GOT3 (cell line): ENCODE results near the gene MYOF.
"Not testable (repeated sequence)": the region's sequence is repeated elsewhere in the genome, so short reads cannot be mapped to it uniquely, and the experiment has no call there.

Source experiments
- DNase-seq: peaks from one replicate; lab custom pipeline; 2025; ENCODE audit warnings: mixed read lengths; lab: John Stamatoyannopoulos, UW

Gene MYOF

DNA sequence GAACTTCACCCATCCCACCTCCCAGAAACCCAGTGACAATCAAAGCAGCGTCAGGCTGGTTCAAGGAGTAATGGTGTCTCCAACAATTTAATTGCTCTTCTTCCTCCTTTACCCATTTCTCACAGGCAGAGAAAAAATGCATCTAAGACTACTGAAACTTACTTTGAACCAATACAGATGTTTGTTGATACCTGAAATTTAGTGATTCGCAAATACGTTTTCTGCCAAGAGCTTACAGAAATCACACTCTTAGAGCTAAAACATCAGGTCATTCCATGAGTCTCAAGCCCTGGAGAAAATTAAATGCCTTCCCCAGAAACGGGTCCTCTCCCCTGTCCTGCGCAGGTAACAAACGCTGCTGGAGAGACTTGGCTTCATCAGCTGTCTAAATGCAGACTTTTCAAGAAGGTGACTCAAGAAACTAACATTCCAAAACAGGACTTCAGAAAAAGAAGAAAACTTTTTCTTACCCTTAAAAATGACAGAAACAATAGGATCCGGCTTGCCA lies 443 bp downstream of the MYOF start:
- no peak for DNase-seq

DNA sequence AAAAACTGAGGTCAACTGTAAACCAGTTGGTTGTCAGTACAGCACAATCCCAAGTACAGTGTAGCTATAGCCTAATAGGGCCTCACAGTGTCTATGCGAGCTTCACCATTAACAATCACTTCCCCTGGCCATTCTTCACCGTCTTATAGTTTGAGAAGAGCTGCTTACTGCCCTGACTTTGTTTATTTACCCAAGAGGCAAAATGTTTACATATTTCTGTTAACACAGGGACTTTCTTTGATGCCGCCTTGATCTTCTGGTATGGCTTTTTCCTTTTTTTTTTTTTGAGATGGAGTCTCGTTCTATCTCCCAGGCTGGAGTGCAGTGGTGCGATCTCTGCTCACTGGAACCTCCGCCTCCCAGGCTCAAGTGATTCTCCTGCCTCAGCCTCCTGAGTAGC lies 3.3 kb downstream of the MYOF start:
- no peak for DNase-seq

DNA sequence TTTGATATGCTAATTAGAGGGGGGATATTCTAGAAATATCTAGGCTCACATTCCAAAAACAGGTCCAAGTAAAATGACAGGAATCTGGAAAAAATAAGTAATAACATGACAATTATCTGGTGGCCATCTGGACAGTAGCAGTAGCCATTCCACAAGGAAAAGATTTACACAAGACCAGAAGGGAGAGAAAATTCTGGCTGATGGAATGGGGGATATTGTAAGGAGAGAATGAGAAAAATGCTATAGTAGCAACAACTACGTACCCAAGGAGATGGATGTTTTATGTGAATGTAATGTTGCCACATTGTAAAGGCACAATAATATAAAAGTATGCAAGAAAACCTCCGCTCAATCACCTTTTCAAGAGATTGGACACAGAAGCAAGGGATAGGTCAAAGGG lies 5.4 kb downstream of the MYOF start:
- DNase-seq = no peak

DNA sequence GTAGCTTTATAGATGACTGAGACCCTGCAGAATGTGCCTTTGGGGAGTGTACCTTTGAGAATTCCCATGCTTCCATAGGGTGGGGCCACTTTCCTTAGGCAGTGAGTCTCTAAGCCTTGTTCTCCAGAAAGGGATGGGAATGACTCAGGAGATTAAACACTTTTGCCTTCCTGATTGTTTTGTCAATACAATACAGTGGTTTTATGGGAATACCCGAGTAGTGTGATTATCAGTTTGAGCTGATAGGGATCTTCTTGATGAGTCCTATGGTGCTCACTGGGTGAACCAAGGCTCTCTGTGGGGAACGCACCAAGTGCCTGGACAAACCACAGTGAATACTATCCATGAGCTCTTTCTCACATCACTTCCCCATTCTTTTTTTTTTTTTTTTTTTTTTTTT lies 6.3 kb downstream of the MYOF start:
- DNase-seq = no peak

DNA sequence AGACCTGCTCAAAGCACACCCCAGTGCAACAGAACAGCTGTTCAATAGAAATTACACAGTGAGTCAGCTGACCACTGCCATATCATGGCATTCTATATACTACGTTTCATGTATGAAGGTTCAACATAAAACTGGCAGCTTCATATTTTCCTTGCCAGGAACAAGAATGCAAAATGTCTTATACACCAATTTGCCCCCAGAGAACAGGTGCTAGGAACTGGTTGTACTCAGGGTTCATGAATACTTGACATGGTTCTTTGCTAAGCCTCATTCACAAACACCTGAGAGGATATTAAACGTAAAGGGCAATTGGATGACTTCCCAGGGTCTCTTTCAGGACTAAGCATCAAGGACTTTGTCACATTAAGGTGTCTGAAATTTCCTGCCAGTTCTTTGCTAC lies 6.9 kb downstream of the MYOF start:
- DNase-seq = no peak

DNA sequence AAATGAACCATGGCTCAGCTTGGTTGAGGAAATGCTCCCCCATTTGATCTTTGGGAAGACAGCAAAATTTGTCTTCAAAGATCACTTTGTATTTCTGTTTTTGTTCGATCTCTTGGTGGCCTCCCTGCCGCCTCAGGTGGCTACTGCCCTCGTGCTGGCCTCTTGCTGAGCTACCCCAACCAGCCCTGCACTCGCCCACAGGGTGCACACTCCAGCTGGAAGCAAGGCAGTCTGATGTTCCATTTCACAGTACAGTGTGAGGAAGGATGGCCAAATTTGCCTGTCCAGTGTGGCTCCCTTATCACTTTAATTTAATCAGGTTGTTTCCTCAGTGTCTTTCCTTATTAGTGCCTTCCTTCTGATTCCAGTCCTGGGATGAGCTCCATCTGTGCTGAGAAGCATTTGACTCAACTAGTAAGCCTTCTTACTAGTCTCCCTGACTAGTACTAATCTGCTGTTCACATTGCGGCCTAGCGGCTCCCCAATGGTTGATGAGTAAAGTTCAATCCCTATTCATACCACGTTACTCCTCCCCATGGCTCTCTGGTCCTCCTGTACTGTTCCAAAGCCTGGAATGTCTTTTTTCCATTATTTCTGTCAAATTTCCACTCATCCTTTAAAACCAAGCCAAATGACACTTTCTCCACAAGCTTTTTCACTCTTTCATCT lies 8.2 kb downstream of the MYOF start:
- DNase-seq = no peak

DNA sequence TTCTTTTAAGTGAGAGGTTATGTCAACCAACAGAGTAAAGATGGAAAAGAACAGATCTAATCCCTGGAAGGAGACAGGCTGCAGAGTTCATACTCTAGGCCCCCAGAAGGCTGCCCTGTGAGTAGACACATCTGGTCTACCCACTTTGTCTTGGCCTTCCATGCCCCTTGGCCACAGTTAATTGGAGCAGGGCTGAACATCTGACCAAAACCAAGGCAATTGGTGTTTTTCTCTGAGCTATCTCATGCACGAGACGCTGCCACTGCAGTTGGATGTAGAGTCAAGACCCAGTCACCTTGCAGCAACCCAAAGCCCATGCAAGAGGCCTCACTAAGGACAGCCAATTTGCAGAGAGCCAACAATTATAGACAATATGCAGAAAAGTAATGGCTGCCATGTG lies 9.0 kb downstream of the MYOF start:
- no peak for DNase-seq

DNA sequence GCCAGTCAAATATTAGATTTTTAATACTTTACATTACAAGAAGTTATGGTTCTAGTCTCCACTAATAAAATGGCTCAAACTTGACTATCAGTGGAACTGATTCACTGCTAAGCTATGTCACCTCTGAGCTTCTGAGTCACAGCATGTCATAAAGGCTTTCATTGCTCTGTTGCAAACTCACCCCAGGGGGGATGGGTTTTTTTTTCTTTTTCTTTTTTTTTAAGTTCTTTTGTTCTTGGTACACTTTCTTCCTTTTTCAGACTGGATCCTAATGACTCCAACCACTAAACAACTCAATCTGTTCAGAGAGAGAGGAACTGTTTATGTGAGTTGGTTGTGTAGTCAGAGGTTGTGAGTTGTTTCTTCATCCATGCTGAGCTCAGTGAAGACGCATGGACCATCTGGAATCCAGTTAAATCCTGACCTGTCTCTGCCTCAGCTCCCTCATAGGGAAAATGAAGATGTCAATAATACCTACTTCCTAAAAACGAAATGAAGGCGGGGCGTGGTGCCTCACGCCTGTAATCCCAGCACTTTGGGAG lies 11.0 kb downstream of the MYOF start:
- no peak for DNase-seq

DNA sequence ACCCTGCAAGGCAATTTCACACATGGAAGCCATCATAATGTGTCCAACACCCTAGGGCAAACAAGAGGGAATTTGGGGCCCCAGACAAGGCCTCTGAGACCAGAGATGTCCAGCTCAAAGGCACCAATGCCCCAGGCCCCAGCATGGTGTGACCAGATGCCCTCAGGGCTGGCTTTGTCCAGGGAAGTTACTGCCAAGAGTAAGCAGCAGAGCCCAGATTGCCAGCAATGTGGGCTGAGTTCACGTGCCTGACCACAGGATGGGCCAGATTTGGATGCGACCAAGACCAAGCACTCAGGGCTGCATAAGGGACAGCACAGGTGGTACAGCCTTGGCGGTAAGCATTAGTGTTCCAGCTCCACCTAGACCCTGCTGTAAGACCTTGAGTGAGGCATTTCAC lies 12.7 kb downstream of the MYOF start:
- no peak for DNase-seq

DNA sequence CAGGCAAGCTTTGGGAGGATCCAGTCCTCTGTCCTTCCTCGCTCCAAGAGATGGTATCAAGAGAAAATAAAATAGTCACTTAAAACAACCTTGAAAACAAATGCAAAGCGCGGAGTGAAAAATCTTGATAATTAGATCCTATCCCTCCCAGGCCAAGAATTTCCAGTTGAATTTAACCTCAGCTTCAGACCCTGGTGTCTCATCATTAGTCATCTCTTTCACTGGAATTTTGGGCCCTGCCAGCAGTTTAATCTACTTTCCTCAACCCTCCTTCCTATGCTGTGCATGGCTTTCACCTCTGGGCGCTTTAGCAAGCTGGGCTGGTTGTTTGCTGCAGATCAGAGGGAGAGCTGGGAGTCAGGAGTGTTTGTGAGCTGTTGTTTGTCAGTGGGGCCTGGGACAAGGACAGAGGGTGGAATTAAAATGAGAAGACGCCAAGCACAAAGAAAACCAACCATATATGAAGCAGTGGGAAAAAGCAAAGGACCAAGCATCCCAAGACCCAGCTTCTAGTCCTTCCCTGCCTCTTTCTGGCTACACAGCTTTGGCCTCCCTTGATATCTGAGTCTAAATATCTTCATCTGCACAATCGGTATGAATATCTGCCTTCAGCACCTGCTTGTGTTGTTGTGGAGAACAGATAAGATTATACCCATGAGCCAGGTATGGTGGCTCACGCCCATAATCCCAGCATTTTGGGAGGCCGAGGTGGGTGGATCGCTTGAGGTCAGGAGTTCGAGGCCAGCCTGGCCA lies 13.5 kb downstream of the MYOF start:
- peak; percentile 10 for DNase-seq

DNA sequence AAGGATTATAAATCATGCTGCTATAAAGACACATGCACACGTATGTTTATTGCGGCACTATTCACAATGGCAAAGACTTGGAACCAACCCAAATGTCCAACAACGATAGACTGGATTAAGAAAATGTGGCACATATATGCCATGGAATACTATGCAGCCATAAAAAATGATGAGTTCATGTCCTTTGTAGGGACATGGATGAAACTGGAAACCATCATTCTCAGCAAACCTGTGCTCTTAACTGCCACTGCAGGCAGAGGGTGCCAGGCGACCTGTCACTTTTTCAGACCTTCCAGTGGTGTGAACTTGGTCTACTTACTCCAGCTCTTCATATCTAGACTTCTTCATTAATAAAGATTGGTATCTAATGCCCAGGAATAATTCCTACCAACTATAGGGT lies 14.5 kb downstream of the MYOF start:
- DNase-seq = not testable (repeated sequence)

DNA sequence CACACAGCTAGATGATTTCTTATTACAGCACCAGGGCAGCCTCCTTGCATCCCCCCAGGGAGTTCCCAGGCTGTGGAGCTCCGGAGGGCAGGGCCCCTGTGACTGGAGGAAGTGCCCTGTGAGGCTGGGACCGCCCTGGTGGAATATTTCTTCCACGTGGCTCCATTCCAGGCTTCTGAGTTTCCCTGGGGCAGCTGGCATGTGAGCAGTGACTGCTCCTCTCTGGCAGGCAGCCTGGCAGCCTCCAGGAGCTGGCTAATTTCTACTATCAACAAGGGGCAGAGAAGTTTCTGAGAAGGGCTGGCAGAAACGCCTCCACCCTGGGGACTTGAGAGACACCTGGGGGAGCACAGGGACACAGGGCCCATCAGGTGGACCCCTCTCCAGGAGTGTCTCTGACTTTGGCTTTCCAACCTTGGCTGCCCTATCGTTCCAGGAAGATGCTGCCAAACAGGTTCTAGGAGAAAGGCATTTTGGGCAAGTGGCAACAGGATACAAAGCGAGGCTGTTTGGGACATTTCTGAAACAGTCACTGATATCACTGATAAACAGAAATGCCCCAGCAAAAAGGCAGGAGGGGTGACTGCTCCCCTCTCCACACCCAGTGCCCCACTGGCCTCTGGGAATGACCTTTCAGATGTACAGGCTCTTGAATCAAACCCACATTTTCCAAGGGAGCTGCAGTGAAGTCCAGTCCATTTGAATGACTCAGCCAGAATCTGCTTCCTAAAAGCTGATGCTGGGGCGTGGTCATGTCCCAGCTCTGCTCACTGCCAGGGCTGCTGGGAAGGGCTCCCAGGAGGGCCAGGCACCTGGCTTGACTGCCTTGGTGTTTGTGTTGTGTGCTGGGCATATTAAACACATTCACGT lies 16.1 kb downstream of the MYOF start:
- DNase-seq = peak; percentile 51

DNA sequence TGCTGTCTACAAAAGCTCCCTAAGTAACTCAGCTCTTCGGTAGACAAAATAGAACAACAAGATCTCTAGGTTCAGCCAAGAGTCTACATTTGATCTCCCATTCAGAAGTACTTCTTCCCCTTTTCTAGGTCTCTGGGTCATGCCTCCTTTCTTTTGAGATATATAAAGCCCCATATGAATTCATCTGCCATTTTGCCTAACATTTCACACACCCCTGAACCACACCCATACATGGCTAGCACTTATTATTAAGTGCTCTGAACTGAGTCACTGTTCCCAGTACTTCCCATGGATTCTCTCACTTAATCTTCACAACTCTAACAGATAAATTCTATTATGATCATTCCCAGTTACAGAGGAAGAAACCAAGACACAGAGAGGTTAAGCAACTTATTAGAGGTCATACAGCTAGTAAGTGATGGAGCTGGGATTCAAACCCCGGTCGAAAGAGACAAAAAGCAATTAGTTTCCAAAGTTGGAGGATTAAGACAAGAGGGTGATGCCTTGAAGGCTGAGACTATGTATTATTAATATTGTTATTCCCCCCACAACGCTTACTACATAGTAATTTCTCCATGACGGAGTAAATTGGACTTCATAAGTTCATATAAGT lies 17.3 kb downstream of the MYOF start:
- no peak for DNase-seq

DNA sequence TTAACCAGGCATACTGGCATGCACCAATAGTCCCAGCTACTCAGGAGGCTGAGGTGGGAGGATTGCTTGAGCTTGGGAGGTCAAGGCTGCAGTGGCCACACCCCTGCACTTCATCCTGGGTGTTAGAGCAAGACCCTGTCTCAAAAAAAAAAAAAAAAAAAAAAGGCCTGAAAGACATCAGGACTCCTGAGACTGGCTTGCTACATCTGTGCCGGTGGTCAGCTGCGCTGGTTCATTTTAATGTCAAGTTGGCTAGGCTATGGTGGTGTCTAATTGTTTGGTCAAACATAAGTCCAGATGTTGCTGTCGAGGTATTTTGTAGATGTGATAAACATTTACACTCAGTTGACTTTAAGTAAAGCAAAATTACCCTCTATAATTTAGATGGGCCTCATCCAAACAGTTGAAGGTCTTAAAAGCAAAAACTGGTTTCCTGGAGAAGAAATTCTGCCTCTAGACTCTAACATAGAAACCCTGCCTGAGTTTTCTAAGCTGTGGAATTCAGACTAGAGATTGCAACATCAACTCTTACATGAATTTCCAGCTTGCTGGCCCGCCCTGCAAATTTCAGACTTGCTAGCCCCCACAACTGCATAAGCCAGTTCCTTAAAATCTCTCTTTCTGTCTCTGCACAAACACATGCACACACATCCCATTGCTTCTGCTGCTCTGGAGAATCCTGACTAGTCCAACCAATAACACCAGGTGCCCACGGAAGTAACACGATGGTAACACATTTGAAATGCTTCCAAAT lies 18.2 kb downstream of the MYOF start:
- DNase-seq = no peak

DNA sequence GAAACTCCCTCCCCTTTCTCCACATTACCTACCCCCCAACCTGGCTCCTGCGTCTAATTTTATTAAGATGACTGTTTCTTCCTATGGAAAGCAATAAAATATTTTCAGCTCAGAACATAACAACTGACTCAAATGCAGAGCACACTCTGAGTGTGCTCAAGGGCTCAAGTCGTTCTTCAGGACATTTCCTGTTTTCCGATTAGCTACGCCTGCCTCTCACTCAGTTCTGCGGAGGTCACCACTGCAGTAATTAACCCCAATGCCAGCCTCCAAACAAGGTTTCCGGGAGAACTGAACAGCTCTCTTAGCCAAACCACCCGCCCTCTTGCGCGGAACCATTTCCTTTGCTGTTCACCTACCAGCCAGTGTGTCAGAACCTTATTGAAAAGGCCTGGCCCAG lies 19.3 kb downstream of the MYOF start:
- DNase-seq = no peak

DNA sequence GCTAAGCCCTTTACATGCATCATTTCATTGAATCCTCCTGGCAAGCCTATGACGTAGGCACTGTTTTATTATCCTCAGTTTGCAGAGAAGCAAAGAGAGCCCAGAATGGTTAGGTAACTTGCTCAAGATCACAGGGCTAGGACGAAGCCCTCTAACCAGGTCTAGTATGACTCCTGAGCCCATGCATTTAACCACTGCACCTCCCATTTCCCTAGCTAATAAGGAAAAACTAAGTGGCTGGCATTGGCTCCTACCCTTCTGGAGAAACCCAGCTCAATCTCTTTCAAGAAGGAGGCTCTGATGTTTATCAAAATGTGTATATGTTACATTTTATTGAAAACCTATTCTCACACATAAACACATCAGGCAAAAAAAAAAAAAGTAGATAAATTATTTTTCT lies 19.8 kb downstream of the MYOF start:
- DNase-seq = no peak

DNA sequence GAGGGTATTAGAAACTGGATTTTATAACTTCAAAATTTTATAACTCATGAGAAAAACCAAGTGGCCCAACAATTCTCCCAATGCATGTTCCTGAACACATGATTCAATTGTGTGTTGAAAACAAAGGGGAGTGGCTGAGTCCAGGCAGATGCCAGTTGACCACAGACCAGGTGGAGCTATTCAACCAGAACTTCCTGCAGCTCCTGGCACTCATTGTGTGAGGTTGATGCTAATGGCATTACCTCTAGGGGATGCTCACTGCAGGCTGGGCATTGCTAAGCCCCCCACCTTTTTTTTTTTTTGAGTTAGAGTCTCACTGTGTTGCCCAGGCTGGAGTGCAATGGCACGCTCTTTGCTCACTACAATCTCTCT lies 20.3 kb downstream of the MYOF start:
- no peak for DNase-seq

DNA sequence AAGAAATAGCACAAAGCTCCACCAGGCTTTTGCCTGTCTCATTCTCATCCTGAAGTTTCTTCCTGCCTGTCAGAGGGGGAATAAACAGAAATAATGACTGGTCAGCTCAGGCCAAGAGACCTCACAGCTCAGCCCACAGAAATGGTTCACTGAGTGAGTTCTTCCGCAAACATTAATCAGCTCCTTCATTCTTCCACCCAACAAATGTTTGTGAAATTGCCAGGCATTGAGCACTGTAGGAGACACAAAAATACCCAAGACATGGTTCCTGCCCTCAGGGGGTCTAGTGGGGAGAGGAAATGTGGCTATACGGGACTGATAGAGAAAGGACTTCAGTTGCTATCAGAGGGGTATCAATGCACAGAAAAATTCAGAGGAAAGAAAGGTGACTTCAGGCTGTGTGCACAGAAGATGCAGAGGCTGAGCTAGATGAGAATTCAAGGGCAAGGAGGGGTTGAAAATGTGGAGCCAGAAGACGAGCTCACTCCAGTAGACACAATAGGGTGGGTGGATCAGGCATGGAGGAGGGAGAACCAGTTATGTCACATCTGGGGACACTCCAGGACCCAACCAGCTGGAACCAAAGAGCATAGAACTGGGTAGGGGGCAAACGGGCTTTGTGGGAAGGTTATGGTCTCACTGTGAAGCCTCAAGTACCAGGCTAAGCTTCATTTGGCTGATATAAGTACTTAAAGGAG lies 20.9 kb downstream of the MYOF start:
- DNase-seq = no peak

DNA sequence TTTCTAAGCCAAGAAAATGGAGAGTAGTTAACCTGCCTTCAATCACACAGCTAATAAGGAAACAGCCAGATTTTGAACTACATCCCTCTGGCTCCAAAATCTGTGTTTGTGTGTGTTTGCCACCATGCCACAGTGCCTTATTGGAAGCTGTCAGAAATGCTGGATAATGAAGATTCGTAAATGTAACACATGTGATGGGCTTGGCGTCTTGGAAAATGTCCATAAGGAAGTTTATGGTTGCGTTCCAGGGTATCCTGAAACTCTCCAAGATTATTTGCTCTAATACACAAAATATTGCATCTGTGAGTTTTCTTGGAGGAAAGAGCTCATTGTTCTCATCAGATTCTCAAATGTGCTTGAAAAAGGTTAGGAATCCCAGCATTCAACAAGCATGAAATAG lies 22.7 kb downstream of the MYOF start:
- no peak for DNase-seq

DNA sequence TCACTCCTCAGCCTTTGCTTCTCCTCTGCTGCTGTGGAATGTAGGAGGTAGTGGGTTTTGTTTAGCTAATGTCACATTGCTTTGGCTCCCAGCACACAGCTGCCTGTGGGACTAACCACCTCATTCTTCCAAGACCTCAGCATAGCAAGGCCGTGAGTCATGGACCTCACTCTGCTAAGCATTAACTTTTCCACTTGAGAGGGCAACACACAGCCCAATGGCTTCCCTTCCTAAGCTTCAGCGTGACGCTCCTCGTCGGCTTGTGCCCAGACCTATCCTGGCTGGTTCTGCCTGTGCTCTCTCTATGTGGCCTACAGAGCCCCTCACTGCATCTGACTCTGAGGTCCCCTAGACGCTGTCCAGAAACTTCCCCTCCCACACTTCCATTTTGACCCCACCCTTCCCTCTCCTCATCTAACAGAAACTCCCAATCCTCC lies 23.3 kb downstream of the MYOF start:
- peak; percentile 69 for DNase-seq

DNA sequence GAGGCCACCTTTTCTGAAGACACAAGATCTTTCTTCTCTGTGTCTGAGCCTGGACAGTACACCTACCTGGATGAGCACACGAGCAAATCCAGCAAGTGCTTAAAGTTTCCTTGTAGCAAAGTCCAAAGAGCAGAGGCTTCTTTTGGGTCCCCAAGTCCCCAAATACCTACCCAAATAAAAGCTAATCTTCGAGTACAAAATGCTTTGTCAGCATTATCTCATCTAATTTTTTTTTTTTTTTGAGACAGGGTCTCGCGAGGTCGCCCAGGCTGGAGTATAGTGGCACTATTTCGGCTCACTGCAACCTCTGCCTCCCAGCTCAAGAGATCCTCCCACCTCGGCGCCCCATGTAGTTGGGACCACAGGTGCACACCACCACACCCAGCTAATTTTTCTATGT lies 24.6 kb downstream of the MYOF start:
- no peak for DNase-seq
